GM21576 (cell line): ENCODE results near the gene DCAF17.
A peak's percentile ranks its signal among the peaks of the same experiment; 100 is the strongest.
"Not testable (repeated sequence)": the region's sequence is repeated elsewhere in the genome, so short reads cannot be mapped to it uniquely, and the experiment has no call there.

ENCODE experiments used
- ATAC-seq: cut with Tn5 transposase; IDR thresholded peaks from one replicate; pipeline ENCODE4 v1.9.1; 2021; ENCODE audit warnings: mild to moderate bottlenecking, moderate library complexity; ENCODE audit not compliant: unreplicated experiment

Gene DCAF17

GRCh38 chr2:171410101-171410500 is 23.9 kb upstream of the DCAF17 start:
- ATAC-seq = no peak

- no peak for ATAC-seq
These were observed 23.4 kb upstream of the DCAF17 start for GRCh38 chr2:171410624-171411023.

GRCh38 chr2:171411214-171411613 is 22.8 kb upstream of the DCAF17 start:
- ATAC-seq = no peak

- ATAC-seq = no peak
These were observed 22.1 kb upstream of the DCAF17 start for GRCh38 chr2:171411791-171412483.

GRCh38 chr2:171412571-171413175 is 21.4 kb upstream of the DCAF17 start:
- no peak for ATAC-seq

GRCh38 chr2:171414645-171415044 is 19.4 kb upstream of the DCAF17 start:
- ATAC-seq = not testable (repeated sequence)

- ATAC-seq = peak; percentile 86
These were observed 17.8 kb upstream of the DCAF17 start for GRCh38 chr2:171416009-171416926.

GRCh38 chr2:171419333-171419732 is 14.7 kb upstream of the DCAF17 start:
- no peak for ATAC-seq

- ATAC-seq = no peak
These were observed 13.1 kb upstream of the DCAF17 start for GRCh38 chr2:171420728-171421563.

- ATAC-seq = not testable (repeated sequence)
These were observed 11.1 kb upstream of the DCAF17 start for GRCh38 chr2:171422710-171423495.

- ATAC-seq = no peak
These were observed 3.3 kb upstream of the DCAF17 start for GRCh38 chr2:171430516-171431410.

- no peak for ATAC-seq
These were observed 2.3 kb upstream of the DCAF17 start for GRCh38 chr2:171431677-171432167.

- no peak for ATAC-seq
These were observed 1.6 kb upstream of the DCAF17 start for GRCh38 chr2:171432206-171432968.

GRCh38 chr2:171432969-171433762 is 860 bp upstream of the DCAF17 start:
- no peak for ATAC-seq

- no peak for ATAC-seq
These were observed 338 bp upstream of the DCAF17 start, which contains the start of gene METTL8 for GRCh38 chr2:171433763-171434012. Gene METTL8, minus strand, starts transcription at chr2:171433990. Its CDS starts 41,805 bp downstream, at chr2:171392185.

- ATAC-seq = no peak
These were observed 2.3 kb downstream of the DCAF17 start for GRCh38 chr2:171436307-171436706.

- ATAC-seq = no peak
These were observed 7.4 kb downstream of the DCAF17 start for GRCh38 chr2:171441470-171441869.
